Measurements from ENCODE around the gene ECHS1.

ECHS1 gene

GRCh38 chr10:133338080-133339071 lies 34.8 kb downstream of the ECHS1 start:
- DNase-seq = no peak

- DNase-seq = no peak
Observed at GRCh38 chr10:133337370-133337725, 35.8 kb downstream of the ECHS1 start.

- no peak for DNase-seq
Observed at GRCh38 chr10:133336577-133337369, 36.4 kb downstream of the ECHS1 start, which contains the start of gene CALY. CALY (minus strand) TSS chr10:133336896; CDS start chr10:133328989, 7,907 bp downstream.

- DNase-seq = no peak
Observed at GRCh38 chr10:133336118-133336576, 37.0 kb downstream of the ECHS1 start.

GRCh38 chr10:133335246-133336117 lies 37.7 kb downstream of the ECHS1 start:
- peak; percentile 53 for DNase-seq

GRCh38 chr10:133334503-133335245 lies 38.5 kb downstream of the ECHS1 start:
- DNase-seq = no peak

- DNase-seq = no peak
Observed at GRCh38 chr10:133332936-133333699, 40.0 kb downstream of the ECHS1 start.

- DNase-seq = peak; percentile 92
Observed at GRCh38 chr10:133329491-133330202, 43.5 kb downstream of the ECHS1 start.

- no peak for DNase-seq
Observed at GRCh38 chr10:133328358-133329343, 44.5 kb downstream of the ECHS1 start.

- DNase-seq = no peak
Observed at GRCh38 chr10:133327651-133328357, 45.4 kb downstream of the ECHS1 start.

- no peak for DNase-seq
Observed at GRCh38 chr10:133326745-133327650, 46.2 kb downstream of the ECHS1 start.

- no peak for DNase-seq
Observed at GRCh38 chr10:133326223-133326551, 47.0 kb downstream of the ECHS1 start.

GRCh38 chr10:133325440-133326222 lies 47.5 kb downstream of the ECHS1 start:
- no peak for DNase-seq

GRCh38 chr10:133324857-133325260 lies 48.3 kb downstream of the ECHS1 start:
- no peak for DNase-seq

GRCh38 chr10:133324198-133324792 lies 48.9 kb downstream of the ECHS1 start:
- peak; percentile 9 for DNase-seq
